ENCODE measurements around the gene MRPL54. TPM values are rescaled to one million over a fixed set of nuclear protein-coding genes. Genes with fewer than 3 reads are reported as not detected.

The MRPL54 gene
- total RNA-seq (39.0 and 42.2 TPM in 2 replicates), polyA plus RNA-seq (71.2 and 86.8 TPM in 2 replicates)

- peak within 1 kb of the TSS; percentile 65 for H3K4me2 ChIP-seq
- no peaks in the 10 kb centered on the region for H3K27me3 ChIP-seq
- no peaks in the 10 kb centered on the region for H3K9me2 ChIP-seq (replicated peaks; ENCODE audit: insufficient read depth)
- peak within 1 kb of the TSS; percentile 69 for H2AFZ ChIP-seq
- no peaks in the 10 kb centered on the region for H4K20me1 ChIP-seq (ENCODE audit: insufficient read depth, poor library complexity, severe bottlenecking)
- peak within 1 kb of the TSS; percentile 96 for H3K27ac ChIP-seq
- H3K4me3 ChIP-seq, result peak within 1 kb of the TSS; percentile 97
- H3K9me3 ChIP-seq (ENCODE audit: low read depth), result no peaks in the 10 kb centered on the region
- peak; percentile 100 for DNase-seq (ENCODE audit: low spot score)
- H3K4me1 ChIP-seq (ENCODE audit: insufficient read depth), result peaks cover 3% of the 10 kb centered on the region
- H3K36me3 ChIP-seq (replicated peaks; ENCODE audit: insufficient read depth, low read depth), result no peaks in the 10 kb centered on the region
- no peak for TF ChIP-seq CTCF (IDR thresholded peaks at IDR 0.05; ENCODE audit: poor library complexity)
- no peak for TF ChIP-seq EZH2 (IDR thresholded peaks at IDR 0.05; ENCODE audit: borderline replicate concordance)
- no peak for TF ChIP-seq EZH2phosphoT487 (IDR thresholded peaks at IDR 0.05; ENCODE audit: low read depth, severe bottlenecking, unreplicated experiment)
- H3K79me2 ChIP-seq, result peaks cover 27% of the 10 kb centered on the region
- whole genome bisulfite sequencing (ENCODE audit: low lambda C conversion rate, missing lambda C conversion rate), result 5% methylated on average over 47 of the region's 47 CpGs
Measured at GRCh38 chr19:3762501-3763459, at the start of gene MRPL54. Gene MRPL54 (plus strand): TSS chr19:3762682. CDS start chr19:3762701, 19 bp downstream.

GRCh38 chr19:3716147-3716668, 46.3 kb upstream of the MRPL54 start:
- H2AFZ ChIP-seq, result no peak overlapping the region
- no peak overlapping the region for H3K27ac ChIP-seq
- no peaks in the 10 kb centered on the region for H3K27me3 ChIP-seq
- H3K4me2 ChIP-seq, result no peak overlapping the region
- peaks cover 11% of the 10 kb centered on the region for H3K79me2 ChIP-seq
- no peaks in the 10 kb centered on the region for H3K9me3 ChIP-seq (ENCODE audit: low read depth)
- no peaks in the 10 kb centered on the region for H3K36me3 ChIP-seq (replicated peaks; ENCODE audit: insufficient read depth, low read depth)
- TF ChIP-seq EZH2 (IDR thresholded peaks at IDR 0.05; ENCODE audit: borderline replicate concordance) (no peak), EZH2phosphoT487 (IDR thresholded peaks at IDR 0.05; ENCODE audit: low read depth, severe bottlenecking, unreplicated experiment) (no peak), CTCF (IDR thresholded peaks at IDR 0.05; ENCODE audit: poor library complexity) (no peak)
- no peak for DNase-seq (ENCODE audit: low spot score)
- H3K9me2 ChIP-seq (replicated peaks; ENCODE audit: insufficient read depth), result no peaks in the 10 kb centered on the region
- H3K4me3 ChIP-seq, result no peak overlapping the region
- H4K20me1 ChIP-seq (ENCODE audit: insufficient read depth, poor library complexity, severe bottlenecking), result no peaks in the 10 kb centered on the region
- H3K4me1 ChIP-seq (ENCODE audit: insufficient read depth), result peaks cover 6% of the 10 kb centered on the region
- 88% methylated on average over 16 of the region's 16 CpGs for WGBS (ENCODE audit: low lambda C conversion rate, missing lambda C conversion rate)

GRCh38 chr19:3719868-3720267, 42.6 kb upstream of the MRPL54 start:
- Histone ChIP-seq H3K79me2 (peaks cover 29% of the 10 kb centered on the region), H4K20me1 (ENCODE audit: insufficient read depth, poor library complexity, severe bottlenecking) (peaks cover 13% of the 10 kb centered on the region), H3K9me2 (replicated peaks; ENCODE audit: insufficient read depth) (no peaks in the 10 kb centered on the region), H3K9me3 (ENCODE audit: low read depth) (no peaks in the 10 kb centered on the region), H3K36me3 (replicated peaks; ENCODE audit: insufficient read depth, low read depth) (no peaks in the 10 kb centered on the region), H3K4me2 (peak overlapping the region; percentile 67), H3K27me3 (no peaks in the 10 kb centered on the region), H3K4me1 (ENCODE audit: insufficient read depth) (peaks cover 9% of the 10 kb centered on the region), H2AFZ (no peak overlapping the region), H3K27ac (peak overlapping the region; percentile 85), H3K4me3 (no peak overlapping the region)
- DNase-seq (ENCODE audit: low spot score), result no peak
- 91% methylated on average over 4 of the region's 4 CpGs for WGBS (ENCODE audit: low lambda C conversion rate, missing lambda C conversion rate)
- TF ChIP-seq EZH2 (IDR thresholded peaks at IDR 0.05; ENCODE audit: borderline replicate concordance) (no peak), CTCF (IDR thresholded peaks at IDR 0.05; ENCODE audit: poor library complexity) (no peak), EZH2phosphoT487 (IDR thresholded peaks at IDR 0.05; ENCODE audit: low read depth, severe bottlenecking, unreplicated experiment) (no peak)

All from hepatocyte (in vitro differentiated cells).